Renal cortical epithelial cell (primary cell): ENCODE data around the gene CROCC. TPM values are rescaled to one million over a fixed set of nuclear protein-coding genes. Genes with fewer than 3 reads are reported as not detected.

Experiments used
- DNase-seq: peaks from one replicate; pipeline ENCODE4 v3.0.0-alpha.2; 2011; ENCODE audit warnings: low read depth
- total RNA-seq: library from RNA; depleted of rRNA; stranded (reverse); fragments of >200 nt; gene quantifications from 2 replicates; pipeline ENCODE4 v1.2.3, GENCODE V29; 2014

Gene CROCC
- total RNA-seq, 1 donor from 2014 or later, result 15.4 TPM

DNA sequence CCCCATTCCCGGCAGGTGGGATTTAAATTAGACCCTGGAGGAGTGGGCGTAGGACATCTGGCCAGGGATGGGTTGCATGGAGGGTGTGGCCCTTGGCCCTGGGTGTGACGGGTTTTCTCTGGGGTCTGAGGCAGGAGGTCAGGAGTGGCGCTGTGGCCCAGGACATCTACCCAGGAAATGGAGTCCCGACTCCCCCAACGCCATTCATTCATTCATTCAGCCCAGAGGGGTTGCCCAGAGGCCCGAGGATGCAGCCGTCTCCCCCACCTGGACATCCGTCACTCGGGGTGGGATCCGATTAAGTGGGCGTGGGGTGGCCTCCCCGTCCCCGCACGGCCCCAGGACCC lies 89.3 kb downstream of the CROCC start:
- DNase-seq, result no peak

DNA sequence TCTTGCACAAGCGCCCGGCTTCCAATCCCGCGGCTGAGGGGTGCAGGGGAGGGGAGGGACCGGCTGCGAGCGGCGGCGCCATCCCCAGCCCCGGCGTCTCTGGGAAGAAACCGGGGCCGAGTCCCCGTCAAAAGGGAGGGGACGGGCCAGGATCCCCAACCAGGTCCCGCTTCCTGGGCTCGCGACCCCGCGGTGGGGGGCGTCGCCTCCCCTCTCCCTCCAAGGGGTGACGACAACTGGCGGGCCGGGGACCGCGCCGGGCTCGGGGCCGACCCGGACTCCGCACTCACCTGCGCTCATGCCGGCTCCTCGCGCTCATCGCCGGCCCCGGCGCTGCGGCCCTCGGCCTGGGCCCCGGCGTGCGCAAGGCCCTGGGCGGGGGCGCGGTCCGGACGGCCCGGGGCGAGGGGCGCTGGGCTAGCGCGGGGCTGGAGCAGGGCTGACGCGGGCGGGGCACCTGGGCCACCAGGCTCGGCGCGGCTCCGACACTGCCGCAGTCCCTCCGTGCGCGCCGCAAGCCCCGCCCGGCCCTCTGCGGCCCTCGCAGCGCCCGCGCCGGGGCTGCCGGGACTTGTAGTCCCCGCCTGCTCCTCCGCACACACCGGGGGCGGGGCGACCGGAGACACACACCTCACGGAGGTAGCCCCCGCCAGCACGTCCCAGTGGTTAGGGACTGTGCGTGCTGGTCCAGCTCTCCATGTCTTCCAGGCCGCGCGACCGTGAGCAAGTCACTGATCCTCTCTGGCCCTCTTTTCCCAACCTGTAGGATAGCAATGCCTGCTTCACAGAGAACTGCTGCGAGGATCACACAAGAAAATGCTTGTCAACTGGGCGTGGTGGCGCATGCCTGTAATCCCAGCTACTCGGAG lies 89.9 kb downstream of the CROCC start, which contains the start of gene ATP13A2:
Gene ATP13A2, minus strand, starts transcription at position 490 of the 869 bp plus-strand sequence. Its CDS starts 190 bp downstream, at position 300.
- peak; percentile 30 for DNase-seq

DNA sequence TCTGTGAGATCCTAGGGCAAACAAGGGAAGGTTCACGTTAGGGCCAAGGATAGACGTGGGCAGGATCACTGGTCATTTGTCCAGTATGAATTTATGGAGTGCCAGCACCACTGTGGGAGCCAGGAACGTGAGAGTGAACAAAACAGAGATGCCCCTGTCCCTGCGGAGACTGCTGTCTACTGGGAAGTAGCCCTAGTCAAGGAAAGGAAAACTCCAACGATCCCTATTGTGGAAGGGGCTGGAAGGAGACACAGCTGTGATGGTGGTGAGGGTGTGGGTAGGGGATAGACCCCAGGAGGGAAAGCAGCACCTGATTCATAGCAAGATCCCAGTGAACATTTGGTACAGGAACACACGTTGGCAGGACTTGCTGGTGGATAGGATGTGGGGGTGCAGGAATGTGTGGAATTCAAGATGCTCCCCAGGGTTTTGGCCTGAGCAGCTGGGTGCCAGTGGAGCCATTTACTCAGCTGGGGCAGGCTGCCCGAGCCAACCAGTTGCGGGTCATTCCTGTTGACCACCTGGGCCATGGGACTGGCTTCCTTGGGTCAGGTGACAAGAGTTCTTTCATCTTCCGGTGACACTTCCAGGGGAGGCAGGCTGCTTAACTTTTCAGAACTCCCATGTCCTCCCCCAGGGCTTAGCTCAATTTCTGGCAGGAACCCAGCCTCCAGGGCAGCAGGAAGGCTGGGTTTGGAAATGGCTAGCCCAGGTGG lies 91.2 kb downstream of the CROCC start:
- no peak for DNase-seq

DNA sequence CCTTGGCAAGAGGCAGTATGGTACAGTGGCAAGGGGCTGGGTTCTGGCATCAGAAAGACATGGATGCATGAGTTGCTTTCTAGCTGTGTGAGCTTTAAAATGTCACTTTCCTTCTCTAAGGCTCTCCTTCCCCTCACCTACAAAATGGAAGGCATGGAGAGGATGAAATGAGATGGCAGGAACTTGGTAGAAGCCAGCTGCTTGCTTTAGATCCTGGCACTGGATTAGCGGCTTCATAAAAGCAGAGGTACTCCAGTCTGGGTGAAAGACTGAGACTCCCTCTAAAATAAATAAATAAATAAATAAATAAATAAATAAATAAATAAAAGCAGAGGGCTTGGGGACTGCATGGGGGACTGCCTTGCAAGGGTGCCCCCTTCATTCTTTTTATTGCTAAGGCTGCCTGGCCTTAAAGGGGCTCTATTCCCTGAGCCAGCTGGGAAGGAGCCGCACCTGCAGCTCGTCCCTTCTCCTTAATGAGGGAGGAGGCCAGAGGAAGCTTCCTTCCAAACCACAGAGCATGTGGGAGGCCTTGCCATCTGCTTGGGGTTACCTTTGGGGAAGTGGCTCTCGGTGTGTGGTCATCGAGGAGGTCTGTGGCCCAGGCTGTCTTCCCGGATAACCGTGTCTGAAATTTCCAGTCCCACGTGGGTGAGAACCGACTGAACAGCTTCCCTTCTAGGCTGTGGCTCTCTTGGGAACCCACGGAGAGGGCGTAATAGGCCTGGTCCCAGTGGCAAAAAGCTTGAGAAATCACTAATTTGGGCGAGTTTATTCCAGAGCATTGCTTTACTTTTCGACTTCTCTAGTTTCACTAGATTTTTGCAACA lies 92.0 kb downstream of the CROCC start:
- DNase-seq, result no peak

DNA sequence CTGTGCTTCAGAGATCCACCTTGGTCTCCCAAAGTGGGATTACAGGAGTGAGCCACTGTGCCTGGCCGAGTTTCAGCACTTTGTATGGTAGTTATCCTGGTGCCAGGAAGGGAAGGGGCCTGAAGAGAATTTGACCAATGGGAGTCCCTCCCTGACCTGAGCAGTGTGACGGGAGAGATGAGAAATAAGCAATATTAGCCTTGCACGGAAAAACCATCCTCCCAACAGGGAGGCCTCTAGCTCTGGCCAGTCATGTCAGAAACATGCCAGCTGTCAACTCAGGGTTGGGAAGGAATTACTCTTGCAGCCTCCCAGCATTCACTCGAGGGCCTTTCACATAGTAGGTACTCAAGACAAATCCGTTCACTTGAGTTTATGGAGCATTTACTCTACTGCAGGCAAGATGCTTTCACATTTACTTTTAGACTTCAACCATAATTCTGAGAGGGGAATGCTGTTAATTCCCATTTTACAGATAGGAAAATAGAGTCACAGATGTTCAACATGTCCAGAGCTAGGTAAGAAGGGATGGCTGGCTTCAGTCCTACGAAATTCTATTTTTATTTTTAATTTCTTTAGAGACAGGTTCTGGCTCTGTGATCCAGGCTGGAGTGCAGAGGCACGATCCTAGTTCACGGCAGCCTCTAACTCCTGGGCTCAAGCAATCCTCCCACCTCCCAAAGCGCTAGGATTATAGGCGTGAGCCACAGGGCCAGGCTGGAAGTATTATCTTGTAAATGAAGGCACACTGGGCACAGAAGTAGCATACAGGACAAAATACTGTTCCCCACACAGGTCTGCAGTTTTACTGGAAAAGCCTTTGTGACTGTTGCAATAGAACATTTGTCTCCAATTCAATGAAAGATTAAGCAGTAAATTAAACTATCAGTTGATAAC lies 93.2 kb downstream of the CROCC start:
- DNase-seq, result no peak

DNA sequence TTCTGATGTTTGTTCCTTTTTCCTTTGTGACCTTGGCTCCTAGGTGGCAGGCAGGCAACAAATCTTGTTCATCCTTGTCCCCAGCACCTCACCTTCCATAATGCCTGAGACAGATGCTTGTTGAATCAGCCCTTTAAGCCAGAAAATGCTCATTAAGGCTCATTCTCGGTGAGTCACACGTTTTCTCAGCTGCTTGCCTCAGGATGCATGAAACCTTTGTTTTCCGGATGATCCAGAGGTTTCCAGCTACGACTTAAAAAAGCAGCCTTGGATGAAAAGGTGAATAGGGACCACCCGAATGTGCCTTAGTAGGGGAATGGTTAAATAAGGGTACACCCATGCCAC lies 94.6 kb downstream of the CROCC start:
- peak; percentile 80 for DNase-seq

DNA sequence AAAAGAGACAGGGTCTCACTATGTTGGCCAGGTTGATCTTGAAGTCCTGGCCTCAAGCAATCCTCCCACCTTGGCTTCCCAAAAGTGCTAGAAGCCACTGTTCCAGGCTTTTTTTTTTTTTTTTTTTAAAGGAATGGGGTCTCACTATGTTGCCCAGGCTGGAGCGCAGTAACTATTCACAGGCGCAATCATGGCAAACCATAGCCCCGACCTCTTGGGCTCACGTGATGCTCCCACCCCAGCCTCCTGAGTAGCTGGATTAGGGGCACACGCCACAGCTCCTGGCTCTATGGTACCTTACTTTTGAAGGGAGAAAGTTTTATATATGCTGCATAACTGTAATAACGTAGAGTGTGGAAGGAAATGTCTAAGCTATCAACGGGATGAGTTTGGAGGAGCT lies 95.7 kb downstream of the CROCC start:
- no peak for DNase-seq

DNA sequence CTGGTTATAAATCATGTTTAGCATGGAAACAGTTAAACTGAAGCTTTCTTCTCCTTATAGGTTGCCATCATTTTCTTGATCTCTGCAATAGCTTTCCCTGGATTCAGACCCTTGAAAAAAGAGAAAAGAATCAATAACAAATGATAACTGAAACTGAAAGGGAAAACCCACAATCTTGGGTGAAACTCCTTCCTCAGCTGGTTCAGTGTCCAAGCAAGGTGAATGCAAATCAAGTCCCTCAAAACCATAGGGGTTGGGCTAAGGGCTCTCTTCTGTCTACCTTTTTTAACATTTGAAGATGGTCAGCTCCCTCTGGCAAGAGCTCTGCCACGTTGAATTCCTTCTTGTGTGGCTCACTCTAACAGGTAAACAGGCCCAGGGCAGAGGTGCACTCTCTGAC lies 97.1 kb downstream of the CROCC start:
- DNase-seq, result no peak

DNA sequence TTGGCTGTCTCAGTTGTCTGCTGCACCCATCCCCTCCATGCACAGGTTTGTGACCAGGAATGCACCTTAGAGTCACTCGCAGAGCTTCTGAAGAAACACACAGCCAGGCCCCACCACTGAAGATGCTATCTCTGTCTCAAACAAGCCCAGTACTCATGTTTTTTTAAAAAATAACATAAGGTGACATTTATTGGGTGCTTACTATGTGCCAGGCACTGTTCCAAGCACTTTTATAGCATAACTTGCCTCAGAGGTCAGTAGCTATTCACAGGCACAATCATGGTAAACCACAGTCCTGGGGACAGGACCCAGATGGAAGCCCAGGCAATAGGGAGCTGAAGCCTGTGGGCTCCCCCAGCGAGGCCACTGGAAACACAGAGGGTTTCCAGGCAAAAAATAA lies 98.8 kb downstream of the CROCC start:
- DNase-seq, result no peak

DNA sequence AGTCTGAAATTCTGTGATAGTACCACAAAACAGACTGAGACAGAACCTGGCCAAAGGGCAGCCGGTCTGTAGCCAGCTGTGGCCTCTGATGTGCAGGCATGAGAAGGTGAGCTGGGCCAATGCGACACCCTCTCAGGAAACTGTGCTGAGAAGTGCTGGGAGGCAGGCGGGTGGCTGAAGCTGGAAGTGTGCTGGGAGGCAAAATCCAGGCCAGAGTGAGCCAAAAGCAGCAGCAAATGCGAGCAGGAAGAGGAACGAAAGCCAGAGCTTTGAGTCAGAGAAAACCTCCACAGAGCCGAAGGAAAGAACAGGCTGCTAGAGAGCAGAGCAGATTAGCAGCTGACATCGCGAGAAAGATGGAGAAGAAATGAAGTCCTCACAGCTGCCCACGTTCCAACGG lies 100.2 kb downstream of the CROCC start:
- no peak for DNase-seq

Other genes starting within 250 kb of the CROCC start
- gene RNU1-4, start 181.4 kb upstream of the CROCC start, total RNA-seq, result under 0.01 TPM in 2 replicates
- gene RNU1-2, start 26.0 kb upstream of the CROCC start, total RNA-seq, result under 0.01 TPM in 2 replicates
- 2.6 and 10.6 TPM in 2 replicates for gene MFAP2, start 58.7 kb downstream of the CROCC start, total RNA-seq
- 48.6 and 77.1 TPM in 2 replicates for gene ATP13A2, start 90.0 kb downstream of the CROCC start, total RNA-seq
- 123 and 183 TPM in 2 replicates for gene SDHB, start 132.1 kb downstream of the CROCC start, total RNA-seq
- 1.5 and 147 TPM in 2 replicates for gene PADI2, start 197.5 kb downstream of the CROCC start, total RNA-seq